K562 (cell line): ENCODE measurements around the gene XCL1. TPM values are rescaled to one million over a fixed set of nuclear protein-coding genes. Genes with fewer than 3 reads are reported as not detected.
"Not testable (repeated sequence)": the region's sequence is repeated elsewhere in the genome, so short reads cannot be mapped to it uniquely, and the experiment has no call there.

Source experiments
- ATAC-seq: fragments of 200-7000 bp; cut with Tn5 transposase; 3 replicates; pipeline ENCODE4 v1.9.1; 2020; ENCODE audit warnings: moderate library complexity
- BruUV-seq: library from RNA; stranded (reverse); fragments of 400-500 nt; replicated peaks from 2 replicates; lab custom pipeline; 2021; lab: Mats Ljungman, UMichigan
- CTCF ChIA-PET: fragments of 300-600 bp; formaldehyde crosslinking; extraction: SDS; loops from one replicate; lab custom pipeline; 2021; ENCODE audit warnings: low intra/inter-chr PET ratio; lab: Yijun Ruan, JAX
- POLR2A ChIA-PET: fragments of 300-600, 350-650 bp; sonication (Branson Sonifier 250); formaldehyde crosslinking; extraction: SDS; loops from one replicate; lab custom pipeline; 2021; ENCODE audit warnings: antibody characterized with exemption, inconsistent platforms; lab: Yijun Ruan, JAX
- DNase-seq, 4 experiments: peaks; one replicate each; pipeline versions ENCODE4 v3.0.0 to v3.0.0-alpha.2; 2011 to 2018; ENCODE audit warnings: low spot score in 3 of 4, mixed read lengths in 3 of 4; ENCODE audit errors: extremely low read depth in 1 of 4
- FAIRE-seq: peaks from 2 replicates; lab custom pipeline; 2011; peaks lifted over from hg19 to GRCh38; lab: Jason Lieb, UNC
- H2AFZ ChIP-seq: 2 replicates; pipeline ENCODE4 v1.6.0; 2011; ENCODE audit warnings: low read depth, low read length, control low read depth, inconsistent platforms
- H3K27ac ChIP-seq: fragments of 200-600 bp; 3 replicates; pipeline ENCODE4 v1.8.0; 2011; ENCODE audit warnings: low read depth, mild to moderate bottlenecking, control low read depth, inconsistent platforms, low read length, moderate library complexity, mixed read lengths; ENCODE audit errors: extremely low read depth
- H3K27me3 ChIP-seq, 2 experiments: fragments of 300-600 bp in 1 of 2; 2 replicates in 1 of 2; 3 replicates in 1 of 2; pipeline versions ENCODE4 v1.6.0 to v1.8.0; 2011; ENCODE audit warnings: inconsistent platforms in 2 of 2, low read length in 2 of 2, mild to moderate bottlenecking in 1 of 2, mixed read lengths in 1 of 2, moderate library complexity in 1 of 2; ENCODE audit not compliant: control insufficient read depth in 2 of 2, insufficient read depth in 2 of 2
- H3K36me3 ChIP-seq: fragments of 300-600 bp; 3 replicates; pipeline ENCODE4 v1.8.0; 2011; ENCODE audit warnings: mild to moderate bottlenecking, low read length, inconsistent platforms; ENCODE audit not compliant: control insufficient read depth, insufficient read depth
- H3K4me1 ChIP-seq, 2 experiments: fragments of 200-600 bp in 1 of 2; replicated peaks in 1 of 2; 2 replicates in 1 of 2; 3 replicates in 1 of 2; pipeline versions ENCODE4 v1.5.1 to v1.8.0; 2011; ENCODE audit warnings: inconsistent platforms in 2 of 2, low read length in 2 of 2, mild to moderate bottlenecking in 1 of 2, mixed read lengths in 1 of 2, moderate library complexity in 1 of 2; ENCODE audit not compliant: control insufficient read depth in 2 of 2, insufficient read depth in 2 of 2
- H3K4me2 ChIP-seq: 2 replicates; pipeline ENCODE4 v1.6.1; 2011; ENCODE audit warnings: low read length, control low read depth, inconsistent platforms, mixed read lengths; ENCODE audit not compliant: insufficient read depth
- H3K4me3 ChIP-seq: fragments of 200-600 bp; sonication (generic), shearing (Covaris generic); 2 replicates; pipeline ENCODE4 v1.5.1; 2016; ENCODE audit warnings: control low read depth, inconsistent platforms
- H3K79me2 ChIP-seq: fragments of 200-600 bp; 3 replicates; pipeline ENCODE4 v1.8.0; 2011; ENCODE audit warnings: low read length, inconsistent platforms; ENCODE audit not compliant: control insufficient read depth, insufficient read depth
- H3K9ac ChIP-seq, 2 experiments: 2 replicates each; pipeline versions ENCODE4 v1.6.0 to v1.6.1; 2011; ENCODE audit warnings: low read depth in 2 of 2, low read length in 2 of 2, control low read depth in 1 of 2, inconsistent platforms in 1 of 2, mild to moderate bottlenecking in 1 of 2, mixed read lengths in 1 of 2; ENCODE audit not compliant: insufficient read depth in 1 of 2
- H3K9me1 ChIP-seq: one replicate; pipeline ENCODE4 v1.6.0; 2011; ENCODE audit warnings: inconsistent platforms, mild to moderate bottlenecking, low read length, moderate library complexity; ENCODE audit not compliant: control insufficient read depth, insufficient read depth
- H3K9me3 ChIP-seq: replicated peaks from 2 replicates; pipeline ENCODE4 v1.5.1; 2011; ENCODE audit warnings: low read depth, low read length, inconsistent platforms; ENCODE audit not compliant: control insufficient read depth, insufficient read depth
- H4K20me1 ChIP-seq: replicated peaks from 2 replicates; pipeline ENCODE4 v1.6.1; 2011; ENCODE audit warnings: low read length, inconsistent platforms, mixed read lengths; ENCODE audit not compliant: control insufficient read depth, insufficient read depth
- CTCF ChIP-seq, 3 experiments: IDR thresholded peaks in 2 of 3; conservative IDR thresholded peaks in 1 of 3; 2 replicates each; pipeline ENCODE4 v1.5.1; 2011 to 2012; ENCODE audit warnings: low read length in 3 of 3, mild to moderate bottlenecking in 3 of 3, control low read depth in 2 of 3, improper control_type of control experiment in 1 of 3, inconsistent platforms in 1 of 3, low read depth in 1 of 3, mixed read lengths in 1 of 3, moderate library complexity in 1 of 3; ENCODE audit not compliant: insufficient read depth in 2 of 3
- DACH1 ChIP-seq: fragments of 450-650 bp; IDR thresholded peaks from 2 replicates; pipeline ENCODE4 v1.6.1; 2018; ENCODE audit not compliant: partially characterized antibody
- ZNF146 ChIP-seq: IDR thresholded peaks from one replicate; pipeline ENCODE4 v1.6.1; 2018; ENCODE audit warnings: missing compliant biosample characterization; ENCODE audit not compliant: unreplicated experiment
- WGBS: fragments of 100-300 bp; shearing (Covaris generic); methylation state at CpG from one replicate; pipeline ENCODE4 v1.1.6; 2016; ENCODE audit warnings: low coverage, mixed read lengths; ENCODE audit not compliant: insufficient coverage; ENCODE audit errors: missing lambda C conversion rate; 5-methylcytosine and 5-hydroxymethylcytosine counted together
- in situ Hi-C: fragments of 300-500 bp; cut with MboI; formaldehyde crosslinking; loops from 4 replicates; pipeline ENCODE4 v1.15.0; 2018; ENCODE audit warnings: inconsistent platforms, mixed read lengths
- intact Hi-C: fragments of 100-400 bp; cut with micrococcal nuclease; formaldehyde crosslinking; loops from 2 replicates; pipeline ENCODE4 v1.14.2; 2022
- polyA plus RNA-seq, 8 experiments: library from polyadenylated mRNA; depleted of rRNA in 4 of 8; stranded (reverse) in 5 of 8; unstranded in 3 of 8; fragments of >200 nt; fragmentation: Nextera tagmentation in 2 of 8; fragmentation: Illumina TruSeq in 1 of 8; extraction: Ambion mirVana in 2 of 8; extraction: Trizol in 1 of 8; gene quantifications; 2 replicates each; pipeline versions ENCODE4 v1.2.1 to v1.2.3, GENCODE V29; 2011 to 2014; ENCODE audit warnings: inconsistent platforms in 1 of 8, missing spikeins in 1 of 8
- total RNA-seq, 7 experiments: library from RNA; depleted of rRNA in 6 of 7; stranded (reverse); fragments of >200 nt in 6 of 7; fragmentation: Illumina TruSeq in 2 of 7; extraction: Trizol in 2 of 7; gene quantifications; 2 replicates each; pipeline versions ENCODE4 v1.2.1 to v1.2.3, GENCODE V29; 2011 to 2021; ENCODE audit warnings: low replicate concordance in 1 of 7

XCL1 gene
- total and polyA plus RNA-seq, 9 of the 15 experiments (the other 6 are each of a cell fraction or from before 2014, with no cell fraction given): 0.06 to 0.09 (median 0.06) TPM; not detected in 6

- in situ Hi-C loops, H3K9me1 ChIP-seq, H4K20me1 ChIP-seq, H3K79me2 ChIP-seq, DNase-seq, H3K4me1 ChIP-seq, POLR2A ChIA-PET, H3K27me3 ChIP-seq, ATAC-seq, H3K27ac ChIP-seq, FAIRE-seq, H3K4me2 ChIP-seq, BruUV-seq, H3K9me3 ChIP-seq, H3K9ac ChIP-seq: not testable (repeated sequence)
- TF ChIP-seq ZNF146: peak; percentile 59
- TF ChIP-seq, all 486 proteins: peak for 1; not testable (repeated sequence) for 485
- H3K36me3 ChIP-seq, H2AFZ ChIP-seq, intact Hi-C loops, CTCF ChIA-PET, H3K4me3 ChIP-seq: not testable (repeated sequence)
Measured at GRCh38 chr1:168595403-168595802, 19.0 kb downstream of the XCL1 start.

GRCh38 chr1:168598125-168598524 lies 21.7 kb downstream of the XCL1 start:
- FAIRE-seq: no peak

More at GRCh38 chr1:168598125-168598524, 21.7 kb downstream of the XCL1 start:
- Histone ChIP-seq H3K27me3 (no peaks in the 10 kb centered on the region; a peak in 1 of 5 replicates), H3K9me1 (no peaks in the 10 kb centered on the region), H3K4me3 (no peak overlapping the region), H3K9ac (no peak overlapping the region), H3K4me2 (no peak overlapping the region), H3K4me1 (no peaks in the 10 kb centered on the region), H3K9me3 (no peaks in the 10 kb centered on the region), H3K27ac (no peak overlapping the region), H4K20me1 (no peaks in the 10 kb centered on the region), H3K36me3 (no peaks in the 10 kb centered on the region), H3K79me2 (no peaks in the 10 kb centered on the region), H2AFZ (no peak overlapping the region)
- no TSS peak for BruUV-seq
- intact Hi-C loops (no loop called here), in situ Hi-C loops (no loop called here)
- WGBS: 0% methylated on average over 3 of the region's 3 CpGs
- DNase-seq (no peak), ATAC-seq (no peak)
- TF ChIP-seq CTCF (IDR thresholded peaks at IDR 0.05 in 2 of 3, conservative IDR thresholded peaks at IDR 0.05 in 1 of 3; ENCODE audit: insufficient read depth in 2 of 3, low read depth in 1 of 3, low read length in 3 of 3): no peak
- TF ChIP-seq DACH1: no peak
- POLR2A ChIA-PET: interaction anchor here (0.5 kb wide), 1 partner anchor 170 kb away, joined by 3 read pairs; no protein-coding TSS in a partner anchor
- CTCF ChIA-PET: no interaction called here
